Loucy (cell line): ENCODE measurements around the gene INPP5D.

Source experiments
- EZH2phosphoT487 ChIP-seq: fragments of 200-600 bp; IDR thresholded peaks from 2 replicates; pipeline ENCODE4 v1.6.1; 2018; ENCODE audit warnings: antibody characterized with exemption, mild to moderate bottlenecking, moderate library complexity, borderline replicate concordance
- TF ChIP-seq, protein P1 (sequence below): fragments of 200-600 bp; sonication (generic); conservative IDR thresholded peaks from 2 replicates; pipeline ENCODE4 v1.5.1; 2014; ENCODE audit warnings: mild to moderate bottlenecking, antibody characterized with exemption, low read length

DNA sequence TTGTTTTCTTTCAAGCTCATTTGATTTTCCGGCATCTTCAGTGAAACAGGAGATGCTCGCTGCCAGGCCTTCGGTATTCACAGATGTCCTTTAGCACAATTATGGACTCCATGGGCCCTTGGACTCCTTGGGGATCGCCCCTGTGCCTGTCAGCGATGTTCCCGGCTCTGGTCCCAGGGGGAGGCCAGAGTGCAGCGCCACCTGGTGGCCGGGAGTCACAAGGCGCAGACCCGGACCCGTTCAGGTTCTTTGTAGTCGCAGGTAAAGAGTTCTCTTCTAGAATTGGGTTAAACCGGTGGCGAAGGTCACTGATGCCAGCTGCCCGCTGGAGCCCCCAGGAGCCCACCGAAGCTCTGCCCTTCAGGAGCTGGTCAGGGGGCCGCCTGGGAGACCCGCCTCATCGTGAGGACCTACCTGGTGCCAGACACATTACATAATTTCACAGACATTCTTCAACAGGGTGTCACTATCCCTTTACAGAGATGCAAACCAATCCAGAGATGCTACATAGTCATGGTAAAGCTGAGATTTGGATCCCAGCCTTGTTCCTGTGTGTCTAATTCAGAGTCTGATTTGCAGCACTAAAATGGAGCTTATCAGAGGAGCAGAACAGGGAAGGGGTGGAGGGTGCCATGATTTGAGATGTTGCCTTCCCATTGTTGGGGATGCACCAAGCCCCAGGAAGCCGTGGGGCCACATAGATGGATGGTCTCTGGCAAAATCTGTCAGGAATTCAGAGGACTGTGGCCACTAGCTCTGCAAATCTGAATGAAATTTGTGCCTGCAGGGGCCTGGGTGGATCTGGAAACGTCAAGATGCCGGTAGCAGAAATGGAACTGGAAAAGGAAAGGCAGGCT, 6.0 kb upstream of the INPP5D start:
- TF ChIP-seq, protein P1, sequence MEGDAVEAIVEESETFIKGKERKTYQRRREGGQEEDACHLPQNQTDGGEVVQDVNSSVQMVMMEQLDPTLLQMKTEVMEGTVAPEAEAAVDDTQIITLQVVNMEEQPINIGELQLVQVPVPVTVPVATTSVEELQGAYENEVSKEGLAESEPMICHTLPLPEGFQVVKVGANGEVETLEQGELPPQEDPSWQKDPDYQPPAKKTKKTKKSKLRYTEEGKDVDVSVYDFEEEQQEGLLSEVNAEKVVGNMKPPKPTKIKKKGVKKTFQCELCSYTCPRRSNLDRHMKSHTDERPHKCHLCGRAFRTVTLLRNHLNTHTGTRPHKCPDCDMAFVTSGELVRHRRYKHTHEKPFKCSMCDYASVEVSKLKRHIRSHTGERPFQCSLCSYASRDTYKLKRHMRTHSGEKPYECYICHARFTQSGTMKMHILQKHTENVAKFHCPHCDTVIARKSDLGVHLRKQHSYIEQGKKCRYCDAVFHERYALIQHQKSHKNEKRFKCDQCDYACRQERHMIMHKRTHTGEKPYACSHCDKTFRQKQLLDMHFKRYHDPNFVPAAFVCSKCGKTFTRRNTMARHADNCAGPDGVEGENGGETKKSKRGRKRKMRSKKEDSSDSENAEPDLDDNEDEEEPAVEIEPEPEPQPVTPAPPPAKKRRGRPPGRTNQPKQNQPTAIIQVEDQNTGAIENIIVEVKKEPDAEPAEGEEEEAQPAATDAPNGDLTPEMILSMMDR, result peak; percentile 99
- TF ChIP-seq EZH2phosphoT487, result no peak
